GM03348 (cell line): ENCODE measurements around the gene LBX1.
"Not testable (repeated sequence)": the region's sequence is repeated elsewhere in the genome, so short reads cannot be mapped to it uniquely, and the experiment has no call there.

Experiments
- DNase-seq: peaks from one replicate; pipeline ENCODE4 v3.0.0; 2012; ENCODE audit warnings: low spot score

Gene LBX1

GRCh38 chr10:101202667-101203066, 26.6 kb downstream of the LBX1 start:
- not testable (repeated sequence) for DNase-seq

GRCh38 chr10:101198326-101198977, 30.8 kb downstream of the LBX1 start:
- DNase-seq = not testable (repeated sequence)

GRCh38 chr10:101195921-101196320, 33.3 kb downstream of the LBX1 start:
- no peak for DNase-seq

GRCh38 chr10:101189461-101190401, 39.5 kb downstream of the LBX1 start:
- DNase-seq = no peak

GRCh38 chr10:101188942-101189341, 40.3 kb downstream of the LBX1 start:
- no peak for DNase-seq

GRCh38 chr10:101183458-101184183, 45.6 kb downstream of the LBX1 start:
- no peak for DNase-seq

GRCh38 chr10:101182936-101183335, 46.3 kb downstream of the LBX1 start:
- no peak for DNase-seq
